ENCODE results near the gene KCNK4. TPM values are rescaled to one million over a fixed set of nuclear protein-coding genes. Genes with fewer than 3 reads are reported as not detected.

Gene KCNK4
- polyA plus RNA-seq, 2 of the 4 experiments (the other 2 are of a cell fraction): 0.12 TPM; not detected in 1

- CTCF ChIA-PET: interaction anchor here (1.2 to 6.4 kb wide), 3 partner anchors 15 to 49 kb away, joined by 3 to 76 read pairs (median 4); partner anchors contain the start of genes CATSPERZ and ESRRA
- no peaks in the 10 kb centered on the region for H3K9me3 ChIP-seq
- no peak for ATAC-seq
- DNase-seq (ENCODE audit: low read depth in 1 of 2, low spot score in 1 of 2): no peak
- no peak overlapping the region for H3K27ac ChIP-seq
- 65% methylated on average over 5 of the region's 5 CpGs for WGBS (ENCODE audit: missing lambda C conversion rate)
- peak overlapping the region; percentile 98; the same call in 2 of the 3 replicates for H3K4me2 ChIP-seq
- no peak for FAIRE-seq
- TF ChIP-seq POLR2A (IDR thresholded peaks at IDR 0.05; ENCODE audit: low read length) (no peak), TP53 (CRISPR knock-in tag; IDR thresholded peaks at IDR 0.05) (no peak), KDM1A (IDR thresholded peaks at IDR 0.05; ENCODE audit: low read depth) (no peak), MAZ (IDR thresholded peaks at IDR 0.05; ENCODE audit: borderline replicate concordance, low read depth, low read length) (no peak), SMC3 (IDR thresholded peaks at IDR 0.05) (no peak), HEYL (CRISPR knock-in tag; IDR thresholded peaks at IDR 0.05) (no peak), EHF (CRISPR knock-in tag; IDR thresholded peaks at IDR 0.05) (no peak)
- no peak overlapping the region for H3K4me3 ChIP-seq
- POLR2A ChIA-PET: no interaction called here
- peaks cover 24% of the 10 kb centered on the region for H3K4me1 ChIP-seq
These were observed 37.6 kb upstream of the KCNK4 start for GRCh38 chr11:64253481-64253880.

GRCh38 chr11:64254326-64254725, 36.8 kb upstream of the KCNK4 start:
- no peak overlapping the region for H3K4me2 ChIP-seq
- CTCF ChIA-PET: interaction anchor here (0.6 to 6.4 kb wide), 7 partner anchors 11 to 77 kb away, joined by 3 to 76 read pairs (median 3); partner anchors contain the start of genes CATSPERZ, ESRRA and FERMT3
- DNase-seq (ENCODE audit: low read depth in 1 of 2, low spot score in 1 of 2) (no peak), ATAC-seq (no peak), FAIRE-seq (no peak)
- H3K27ac ChIP-seq: no peak overlapping the region
- WGBS (ENCODE audit: missing lambda C conversion rate): 100% methylated on average over 2 of the region's 7 CpGs
- no peaks in the 10 kb centered on the region for H3K9me3 ChIP-seq
- H3K4me1 ChIP-seq: peaks cover 24% of the 10 kb centered on the region
- POLR2A ChIA-PET: no interaction called here
- TF ChIP-seq JUNB (IDR thresholded peaks at IDR 0.05) (no peak), HES2 (IDR thresholded peaks at IDR 0.05) (no peak), ZC3H11A (IDR thresholded peaks at IDR 0.05) (no peak), RNF2 (IDR thresholded peaks at IDR 0.05; ENCODE audit: borderline replicate concordance, low read depth) (no peak), E2F6 (IDR thresholded peaks at IDR 0.05; ENCODE audit: borderline replicate concordance, low read depth) (no peak), CHD4 (IDR thresholded peaks at IDR 0.05; ENCODE audit: borderline replicate concordance) (no peak)
- H3K4me3 ChIP-seq: no peak overlapping the region

- Histone ChIP-seq H3K4me2 (no peak overlapping the region), H3K4me1 (peaks cover 22% of the 10 kb centered on the region), H3K4me3 (no peak overlapping the region), H3K9me3 (no peaks in the 10 kb centered on the region), H3K27ac (no peak overlapping the region)
- 93% methylated on average over 30 of the region's 35 CpGs for WGBS (ENCODE audit: missing lambda C conversion rate)
- ATAC-seq (no peak), DNase-seq (ENCODE audit: low read depth in 1 of 2, low spot score in 1 of 2) (no peak), FAIRE-seq (no peak)
- no peak for TF ChIP-seq EHF (CRISPR knock-in tag; IDR thresholded peaks at IDR 0.05)
- TF ChIP-seq MAFK (IDR thresholded peaks at IDR 0.05; ENCODE audit: partially characterized antibody): no peak
- TF ChIP-seq RAD21 (conservative IDR thresholded peaks at IDR 0.05 in 1 of 2, IDR thresholded peaks at IDR 0.05 in 1 of 2): no peak
- no peak for TF ChIP-seq NFE2L2 (conservative IDR thresholded peaks at IDR 0.05; ENCODE audit: low read length)
- no peak for TF ChIP-seq HMGXB4 (CRISPR knock-in tag; IDR thresholded peaks at IDR 0.05; ENCODE audit: borderline replicate concordance)
- TF ChIP-seq RNF2 (IDR thresholded peaks at IDR 0.05; ENCODE audit: borderline replicate concordance, low read depth): no peak
- no peak for TF ChIP-seq PBX3 (IDR thresholded peaks at IDR 0.05)
- TF ChIP-seq E2F6 (IDR thresholded peaks at IDR 0.05; ENCODE audit: borderline replicate concordance, low read depth): no peak
- no peak for TF ChIP-seq POLR2AphosphoS2 (conservative IDR thresholded peaks at IDR 0.05; ENCODE audit: low read length)
- no peak for TF ChIP-seq RCOR1 (IDR thresholded peaks at IDR 0.05; ENCODE audit: low read depth, low read length)
- ChIA-PET POLR2A (no interaction called here), CTCF (interaction anchor here (0.6 to 6.4 kb wide), 10 partner anchors 9 to 194 kb away, joined by 3 to 76 read pairs (median 5); partner anchors contain the start of genes CATSPERZ, ESRRA, FERMT3 and PPP1R14B)
These were observed 35.7 kb upstream of the KCNK4 start for GRCh38 chr11:64255135-64256128.

Measured in A549 (cell line).